Neutrophil (primary cell): ENCODE data around the gene CD200.

Experiments
- H3K27ac ChIP-seq: fragments of 200-600 bp; sonication (generic); 2 replicates; pipeline ENCODE4 v1.5.1; 2016; ENCODE audit warnings: mild to moderate bottlenecking, moderate library complexity
- H3K27me3 ChIP-seq: fragments of 200-600 bp; sonication (generic); 2 replicates; pipeline ENCODE4 v1.6.0; 2016; ENCODE audit warnings: mild to moderate bottlenecking
- H3K36me3 ChIP-seq: fragments of 200-600 bp; sonication (generic); 2 replicates; pipeline ENCODE4 v1.5.1; 2017
- H3K4me1 ChIP-seq, 2 experiments: fragments of 200-600 bp in 1 of 2; sonication (generic) in 1 of 2; 1 replicate in 1 of 2; 2 replicates in 1 of 2; pipeline versions ENCODE4 v1.5.1 to v1.6.1; 2013 to 2016; ENCODE audit warnings: low read depth in 1 of 2, low read length in 1 of 2, mild to moderate bottlenecking in 1 of 2, moderate library complexity in 1 of 2; ENCODE audit not compliant: control insufficient read depth in 1 of 2, insufficient read depth in 1 of 2
- H3K4me3 ChIP-seq, 2 experiments: fragments of 200-600 bp in 1 of 2; sonication (generic) in 1 of 2; 1 replicate in 1 of 2; 2 replicates in 1 of 2; pipeline ENCODE4 v1.5.1; 2013 to 2016; ENCODE audit warnings: low read depth in 1 of 2, low read length in 1 of 2, mild to moderate bottlenecking in 1 of 2, moderate library complexity in 1 of 2
- H3K9me3 ChIP-seq: fragments of 200-600 bp; sonication (generic); 2 replicates; pipeline ENCODE4 v1.5.1; 2016
- TF ChIP-seq, protein P1 (sequence below): fragments of 200-600 bp; sonication (generic); IDR thresholded peaks from 2 replicates; pipeline ENCODE4 v1.5.1; 2016; ENCODE audit warnings: antibody characterized with exemption

Gene CD200

DNA sequence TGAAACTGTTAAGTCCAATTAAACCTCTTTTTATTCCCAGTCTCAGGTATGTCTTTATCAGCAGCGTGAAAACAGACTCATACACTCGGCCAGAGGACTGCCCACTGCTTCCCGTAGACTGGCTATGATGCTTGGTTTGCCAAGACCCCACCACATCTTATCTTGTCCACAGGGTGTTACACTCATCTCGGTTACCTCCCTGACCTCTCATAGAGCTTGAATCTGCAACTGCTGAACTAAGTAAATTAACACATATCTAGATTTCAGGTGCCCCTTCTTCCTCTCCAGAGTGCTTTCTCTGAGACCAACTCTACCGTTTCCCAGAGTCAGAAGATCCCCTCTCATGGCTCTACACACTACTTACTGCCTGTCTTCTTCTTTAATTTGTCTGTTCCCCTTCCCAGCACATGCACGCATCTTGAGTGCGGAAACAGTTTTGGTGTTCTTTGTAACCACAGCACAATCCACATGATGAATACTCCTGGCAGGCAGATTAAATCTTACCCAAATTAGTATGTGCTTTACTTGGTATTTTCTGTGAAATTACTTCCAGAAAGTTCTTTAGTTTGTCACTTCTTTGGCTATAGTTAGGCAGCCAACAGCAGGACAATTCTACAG is 49.7 kb downstream of the CD200 start:
- Histone ChIP-seq H3K4me3 (no peak overlapping the region), H3K4me1 (peaks cover 27 to 41% of the 10 kb centered on the region in 2 experiments), H3K9me3 (no peaks in the 10 kb centered on the region), H3K27me3 (no peaks in the 10 kb centered on the region), H3K27ac (peak overlapping the region; percentile 30), H3K36me3 (no peaks in the 10 kb centered on the region)
- TF ChIP-seq, protein P1, sequence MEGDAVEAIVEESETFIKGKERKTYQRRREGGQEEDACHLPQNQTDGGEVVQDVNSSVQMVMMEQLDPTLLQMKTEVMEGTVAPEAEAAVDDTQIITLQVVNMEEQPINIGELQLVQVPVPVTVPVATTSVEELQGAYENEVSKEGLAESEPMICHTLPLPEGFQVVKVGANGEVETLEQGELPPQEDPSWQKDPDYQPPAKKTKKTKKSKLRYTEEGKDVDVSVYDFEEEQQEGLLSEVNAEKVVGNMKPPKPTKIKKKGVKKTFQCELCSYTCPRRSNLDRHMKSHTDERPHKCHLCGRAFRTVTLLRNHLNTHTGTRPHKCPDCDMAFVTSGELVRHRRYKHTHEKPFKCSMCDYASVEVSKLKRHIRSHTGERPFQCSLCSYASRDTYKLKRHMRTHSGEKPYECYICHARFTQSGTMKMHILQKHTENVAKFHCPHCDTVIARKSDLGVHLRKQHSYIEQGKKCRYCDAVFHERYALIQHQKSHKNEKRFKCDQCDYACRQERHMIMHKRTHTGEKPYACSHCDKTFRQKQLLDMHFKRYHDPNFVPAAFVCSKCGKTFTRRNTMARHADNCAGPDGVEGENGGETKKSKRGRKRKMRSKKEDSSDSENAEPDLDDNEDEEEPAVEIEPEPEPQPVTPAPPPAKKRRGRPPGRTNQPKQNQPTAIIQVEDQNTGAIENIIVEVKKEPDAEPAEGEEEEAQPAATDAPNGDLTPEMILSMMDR = no peak

DNA sequence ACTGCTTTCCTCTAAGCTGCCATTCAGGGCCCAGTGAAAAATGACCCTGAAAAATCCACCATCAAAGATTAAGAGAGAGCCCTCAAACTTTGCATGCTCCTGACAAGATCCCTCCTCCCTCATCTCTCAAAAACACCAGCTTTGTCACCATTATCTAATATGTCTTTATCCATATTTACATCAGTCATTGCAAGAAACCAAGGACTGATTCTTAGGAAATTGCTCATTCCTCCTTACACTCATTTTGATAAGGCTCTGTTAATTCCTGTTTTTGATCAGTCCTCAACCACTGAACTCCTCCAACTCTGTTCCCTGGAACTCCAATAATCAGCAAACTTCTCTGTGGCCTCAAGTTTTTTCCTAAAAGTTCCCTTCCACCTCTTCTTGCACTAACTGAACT is 51.8 kb downstream of the CD200 start:
- Histone ChIP-seq H3K4me3 (no peak overlapping the region), H3K4me1 (peaks cover 20 to 38% of the 10 kb centered on the region in 2 experiments)
- TF ChIP-seq, protein P1 = no peak

DNA sequence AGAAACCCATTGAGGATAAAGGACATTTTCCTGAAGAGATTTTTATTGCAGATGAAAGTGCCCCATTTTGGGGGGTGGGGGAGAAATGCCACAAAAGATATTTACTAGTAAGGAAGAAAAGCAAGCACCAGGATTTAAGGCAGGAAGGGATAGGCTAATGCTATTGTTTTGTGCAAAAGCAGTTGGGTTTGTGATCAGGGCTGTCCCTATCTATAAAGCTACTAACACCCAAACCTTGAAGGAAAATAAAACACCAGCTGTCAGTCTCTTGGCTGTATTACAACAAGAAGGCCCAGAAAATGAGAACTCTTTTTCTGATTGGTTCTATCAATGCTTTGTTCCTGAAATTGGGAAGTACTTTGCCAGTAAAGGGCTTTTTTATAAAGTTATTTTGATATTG is 56.0 kb downstream of the CD200 start:
- peaks cover 36 to 43% of the 10 kb centered on the region in 2 experiments for H3K4me1 ChIP-seq
- TF ChIP-seq, protein P1 = no peak
- H3K4me3 ChIP-seq = no peak overlapping the region
- H3K27me3 ChIP-seq = no peaks in the 10 kb centered on the region
- no peak overlapping the region for H3K27ac ChIP-seq
- no peaks in the 10 kb centered on the region for H3K9me3 ChIP-seq
- no peaks in the 10 kb centered on the region for H3K36me3 ChIP-seq

More for the DNA sequence above, 51.8 kb downstream of the CD200 start:
- H3K27ac ChIP-seq = no peak overlapping the region
- no peaks in the 10 kb centered on the region for H3K9me3 ChIP-seq
- H3K36me3 ChIP-seq = no peaks in the 10 kb centered on the region
- no peaks in the 10 kb centered on the region for H3K27me3 ChIP-seq

DNA sequence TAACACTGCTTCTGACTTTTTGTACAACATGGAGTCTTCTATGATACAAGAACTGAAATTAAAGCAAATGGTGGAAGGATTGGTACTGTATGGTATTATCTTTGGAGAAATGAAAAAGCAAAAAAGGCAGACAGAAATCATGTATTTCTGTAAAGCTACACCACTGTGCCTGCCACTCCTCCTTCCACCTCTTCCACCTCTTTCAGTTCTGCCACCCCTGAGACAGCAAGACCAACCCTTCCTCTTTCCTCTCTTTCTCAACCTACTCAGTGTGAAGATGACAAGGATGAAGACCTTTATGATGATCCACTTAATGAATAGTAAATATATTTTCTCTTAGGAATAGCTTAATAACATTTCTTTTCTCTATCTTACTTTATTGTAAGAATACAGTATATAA is 57.0 kb downstream of the CD200 start:
- Histone ChIP-seq H3K4me3 (no peak overlapping the region), H3K36me3 (no peaks in the 10 kb centered on the region), H3K9me3 (no peaks in the 10 kb centered on the region), H3K27ac (peak overlapping the region; percentile 54), H3K4me1 (peaks cover 46 to 53% of the 10 kb centered on the region in 2 experiments), H3K27me3 (no peaks in the 10 kb centered on the region)
- TF ChIP-seq, protein P1 = no peak

DNA sequence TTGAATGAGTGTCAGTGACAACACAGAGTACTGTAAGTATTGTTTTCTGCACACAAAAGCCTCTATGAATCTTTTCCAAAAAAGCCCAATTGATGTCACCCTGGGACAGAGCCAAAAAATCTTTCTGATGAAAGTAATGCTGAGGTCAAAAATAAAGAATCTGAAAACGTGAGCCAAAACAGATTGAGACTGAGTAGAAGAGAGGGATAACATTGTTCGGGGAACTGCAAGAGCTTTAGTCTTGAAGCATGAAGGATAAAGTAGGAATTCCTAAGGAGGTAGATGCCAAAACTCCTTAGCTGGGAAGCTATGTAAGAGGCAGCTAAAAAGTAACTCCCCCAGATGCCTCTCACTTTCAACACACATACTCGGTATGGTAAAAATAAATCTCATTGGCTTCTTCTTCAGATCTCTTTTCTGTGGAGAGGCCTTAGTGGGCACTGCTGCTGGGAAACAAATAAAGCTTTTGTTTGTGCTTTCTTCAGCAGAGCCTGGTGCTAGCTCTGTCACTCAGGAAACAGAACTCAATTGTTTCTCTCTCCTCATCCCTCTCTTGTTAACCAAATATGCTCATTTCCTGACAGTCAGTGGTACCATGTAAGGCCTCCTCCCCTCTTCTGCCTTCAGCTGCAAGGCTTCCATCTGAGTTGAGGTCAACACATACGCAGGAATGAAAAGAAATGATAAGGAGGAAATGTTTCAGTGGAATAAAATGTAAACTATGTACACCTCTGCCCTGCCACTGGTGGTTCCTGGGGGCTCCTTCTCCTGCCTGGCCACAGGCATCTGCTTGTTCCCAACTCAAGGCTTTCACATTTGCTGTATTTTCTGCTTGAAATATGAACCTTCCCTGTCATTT is 58.1 kb downstream of the CD200 start:
- Histone ChIP-seq H3K9me3 (no peaks in the 10 kb centered on the region), H3K36me3 (no peaks in the 10 kb centered on the region), H3K4me1 (peaks cover 56 to 63% of the 10 kb centered on the region in 2 experiments), H3K27me3 (no peaks in the 10 kb centered on the region), H3K27ac (peak overlapping the region; percentile 32), H3K4me3 (no peak overlapping the region)
- TF ChIP-seq, protein P1 = no peak
